ENCODE results near the gene C3orf62.
"Not testable (repeated sequence)": the region's sequence is repeated elsewhere in the genome, so short reads cannot be mapped to it uniquely, and the experiment has no call there.

Gene C3orf62

DNA sequence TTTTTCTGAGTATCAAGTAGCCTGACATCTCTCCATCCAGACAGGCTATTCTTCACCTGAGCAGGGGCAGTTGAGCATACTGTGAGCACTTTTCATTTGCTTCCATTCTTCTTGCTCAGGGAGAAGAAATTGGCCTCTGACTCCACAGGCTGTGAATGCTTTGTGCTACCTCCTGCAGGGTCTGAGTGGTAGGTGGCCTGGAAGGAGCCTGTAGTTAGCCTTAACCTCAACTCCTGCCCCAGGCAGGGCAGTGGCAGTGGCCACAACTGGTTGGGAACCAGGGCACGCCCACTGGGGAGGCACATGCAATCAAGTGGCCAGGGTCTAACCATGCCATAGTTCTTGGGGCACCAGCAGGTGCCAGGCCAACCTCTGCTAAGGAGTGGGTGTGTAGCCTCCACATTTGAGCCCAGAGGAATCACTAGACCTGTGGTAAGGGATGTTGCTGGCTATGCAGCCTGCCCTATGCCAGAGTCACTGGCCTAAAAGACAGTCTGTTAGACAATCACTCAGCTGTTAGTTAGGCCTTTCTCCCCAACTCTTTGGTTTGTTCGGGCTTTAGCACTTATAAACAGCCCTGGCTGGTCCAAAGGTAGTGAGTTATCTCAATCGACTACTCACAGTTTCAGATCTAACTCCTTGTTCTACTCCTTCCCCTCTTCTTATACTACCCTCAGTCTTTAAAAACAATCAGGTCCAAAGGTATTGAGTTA is 7.4 kb downstream of the C3orf62 start:
- no peak for DNase-seq (ENCODE audit: low read depth in 2 of 2)

DNA sequence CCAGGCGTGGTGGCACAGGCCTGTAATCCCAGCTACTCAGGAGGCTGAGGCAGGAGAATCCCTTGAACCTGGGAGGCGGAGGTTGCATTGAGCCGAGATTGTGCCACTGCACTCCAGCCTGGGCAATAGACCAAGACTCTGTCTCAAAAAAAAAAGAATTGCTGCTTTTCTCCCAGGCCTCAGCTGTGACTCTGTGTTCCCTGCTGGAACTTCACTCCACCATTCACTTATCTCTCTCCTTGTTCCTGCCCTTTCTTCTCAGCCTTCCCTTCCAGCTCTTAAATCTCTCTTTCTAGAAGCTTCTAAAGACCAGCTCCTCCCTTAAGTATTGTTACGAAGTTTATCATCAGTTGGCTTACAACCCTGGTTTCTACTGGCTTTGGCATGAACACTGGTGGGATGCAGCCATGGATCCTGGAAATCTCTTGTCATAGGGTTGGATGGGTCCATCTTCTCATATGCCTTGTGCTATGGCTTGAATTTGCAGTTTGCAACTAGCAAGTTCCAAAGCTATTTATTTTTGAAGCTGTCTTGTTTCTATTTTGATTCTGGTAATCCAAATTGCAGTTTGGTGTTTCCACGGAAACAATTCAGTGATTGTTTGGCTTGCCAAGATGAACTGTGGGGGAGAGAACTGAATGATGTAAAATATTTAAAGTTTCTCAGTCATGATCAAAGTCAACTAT is 10.5 kb downstream of the C3orf62 start:
- DNase-seq (ENCODE audit: low read depth in 2 of 2): no peak

- no peak for DNase-seq (ENCODE audit: low read depth in 2 of 2)
These were observed 11.2 kb downstream of the C3orf62 start for GRCh38 chr3:49265661-49266386.

- DNase-seq (ENCODE audit: low read depth in 2 of 2): no peak
These were observed 13.7 kb downstream of the C3orf62 start for GRCh38 chr3:49263159-49263889.

DNA sequence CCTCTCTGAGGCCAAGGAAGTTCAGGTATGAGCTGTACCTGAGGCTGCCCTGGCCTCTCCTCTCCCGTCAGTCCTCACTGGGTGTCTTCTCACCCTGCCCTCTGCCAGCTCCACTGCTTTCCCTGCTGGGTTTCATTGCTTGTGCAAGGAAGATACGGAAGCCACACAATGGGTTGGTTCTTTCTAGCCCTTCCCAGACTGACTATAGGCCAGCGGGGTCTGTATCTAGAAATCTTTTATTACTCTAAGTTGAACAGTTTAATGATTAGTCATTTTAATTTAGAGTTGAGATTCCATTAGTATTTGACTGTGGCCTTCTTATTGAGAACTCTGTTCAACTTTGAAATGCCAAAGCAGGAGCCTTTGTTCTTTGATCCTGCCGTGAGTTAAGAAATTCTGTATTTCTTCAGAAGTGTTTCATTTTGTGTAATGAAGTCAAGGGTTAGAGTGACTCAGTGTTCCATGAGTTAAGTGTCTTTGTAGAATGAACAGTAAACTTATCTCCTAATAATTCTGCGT is 16.2 kb downstream of the C3orf62 start:
- DNase-seq (ENCODE audit: low read depth in 2 of 2): no peak

GRCh38 chr3:49257187-49257586 is 19.8 kb downstream of the C3orf62 start:
- DNase-seq (ENCODE audit: low read depth in 2 of 2): no peak

DNA sequence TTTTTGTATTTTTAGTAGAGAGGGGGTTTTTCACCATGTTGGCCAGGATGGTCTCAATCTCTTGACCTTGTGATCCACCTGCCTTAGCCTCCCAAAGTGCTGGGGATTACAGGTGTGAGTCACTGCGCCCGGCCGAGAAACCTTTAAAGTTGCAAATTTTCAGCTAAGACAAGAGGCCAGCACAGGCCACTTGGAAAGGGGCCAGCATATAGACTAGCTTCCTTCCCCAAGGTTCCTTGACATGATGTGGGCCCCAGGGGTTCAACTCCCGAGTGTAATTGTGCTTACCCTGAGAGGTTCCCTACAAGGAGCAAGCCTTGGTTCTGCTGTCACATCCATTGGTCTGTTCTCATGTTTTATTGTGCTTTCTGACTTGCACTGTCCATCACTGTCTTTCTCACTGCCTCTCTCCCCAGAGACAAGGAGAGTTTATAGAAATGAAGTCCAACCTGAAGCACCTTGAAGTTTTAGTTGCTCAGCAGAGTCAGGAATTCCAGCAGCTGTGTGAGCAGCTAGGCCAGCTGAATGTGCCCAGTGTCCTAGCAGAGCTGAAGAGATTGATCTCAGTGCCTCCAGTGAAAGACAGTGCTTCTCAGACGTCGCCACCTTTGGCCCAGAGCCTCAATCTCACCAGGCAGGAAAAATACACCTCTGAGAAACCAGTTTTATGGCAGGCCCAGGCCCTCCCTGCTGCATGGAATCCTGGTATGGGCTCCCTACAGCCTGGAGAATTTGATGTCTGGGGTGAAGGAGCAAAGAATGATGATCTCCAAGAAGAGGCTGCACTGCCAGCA is 21.1 kb downstream of the C3orf62 start:
- no peak for DNase-seq (ENCODE audit: low read depth in 2 of 2)

DNA sequence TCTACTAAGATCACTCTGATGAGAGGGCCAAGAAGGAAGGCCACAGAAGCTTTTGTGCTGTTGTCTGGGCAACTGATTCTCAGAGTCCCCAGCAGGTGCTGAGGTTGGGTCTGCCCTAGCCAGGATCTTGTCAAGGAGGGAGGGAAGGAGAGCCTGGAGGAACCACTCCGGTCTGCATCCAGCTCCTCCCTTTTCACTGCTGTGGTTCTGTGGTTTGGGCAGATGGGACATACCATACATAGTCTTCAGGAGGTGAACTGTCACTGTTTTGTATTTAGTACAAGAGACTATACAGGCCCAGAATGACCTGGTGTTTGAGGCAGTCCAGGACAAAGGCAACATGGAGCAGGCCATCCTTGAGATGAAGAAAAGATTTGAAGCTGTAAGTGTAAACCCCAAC is 21.9 kb downstream of the C3orf62 start:
- DNase-seq (ENCODE audit: low read depth in 2 of 2): no peak

GRCh38 chr3:49253512-49253911 is 23.5 kb downstream of the C3orf62 start:
- DNase-seq (ENCODE audit: low read depth in 2 of 2): no peak

DNA sequence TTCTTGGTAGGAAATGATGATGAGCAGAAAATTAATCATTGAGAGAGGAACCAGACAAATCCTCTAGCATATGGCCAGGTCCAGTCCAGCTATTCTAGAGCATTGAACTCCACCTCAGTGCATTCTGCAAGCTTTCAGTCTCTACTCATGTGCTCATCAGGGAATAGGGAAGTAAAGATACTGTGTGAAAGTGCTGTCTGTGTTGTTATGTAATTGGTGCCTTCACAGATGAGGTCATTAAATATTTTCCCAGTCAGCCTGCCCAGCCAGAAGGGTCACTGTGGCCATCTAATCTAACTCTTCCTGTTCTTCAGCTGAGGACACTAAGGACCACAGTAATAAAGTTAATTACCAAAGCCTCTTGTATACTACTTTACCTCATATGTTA is 28.2 kb downstream of the C3orf62 start:
- DNase-seq (ENCODE audit: low read depth in 2 of 2): no peak

GRCh38 chr3:49244581-49245205 is 32.3 kb downstream of the C3orf62 start:
- no peak for DNase-seq (ENCODE audit: low read depth in 2 of 2)

- not testable (repeated sequence) for DNase-seq (ENCODE audit: low read depth in 2 of 2)
These were observed 36.9 kb downstream of the C3orf62 start for GRCh38 chr3:49240091-49240490.

DNA sequence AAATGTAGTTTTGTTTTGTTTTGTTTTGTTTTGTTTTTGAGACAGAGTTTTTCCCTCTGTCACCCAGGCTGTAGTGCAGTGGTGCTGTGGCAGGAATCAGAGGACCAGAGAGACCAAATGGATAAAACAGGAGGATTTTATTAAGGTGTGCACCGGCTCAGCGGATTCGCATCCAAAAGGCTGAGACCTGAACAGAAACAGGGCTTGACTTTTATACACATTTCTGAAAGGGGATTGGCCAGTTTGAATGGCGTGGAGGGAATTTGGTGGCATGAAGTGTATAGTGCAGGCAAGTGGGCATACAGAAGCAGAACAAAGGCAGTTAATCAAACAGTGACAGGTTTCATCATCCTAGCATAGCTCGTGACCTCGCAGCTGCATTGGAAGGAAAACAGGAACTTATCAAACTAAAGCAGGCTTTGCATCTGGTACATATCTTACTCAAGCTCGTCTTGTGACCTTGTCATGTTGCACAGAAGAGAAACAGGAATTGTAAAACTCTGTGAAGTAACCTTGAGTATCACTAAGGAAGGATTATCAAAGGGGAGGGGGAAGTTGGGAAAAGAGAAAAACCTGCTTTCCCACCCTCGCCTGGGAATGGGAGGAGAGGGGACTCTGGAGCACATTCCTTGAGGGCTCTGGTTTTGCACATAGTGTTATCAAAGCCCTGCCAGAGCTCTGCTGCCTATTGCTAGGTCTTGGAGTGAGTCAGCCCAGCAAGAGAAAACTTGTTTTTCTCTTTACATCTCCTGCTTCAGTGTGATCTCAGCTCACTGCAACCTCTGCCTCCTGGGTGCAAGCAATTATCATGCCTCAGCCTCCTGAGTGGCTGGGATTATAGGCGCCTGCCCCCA is 38.5 kb downstream of the C3orf62 start:
- DNase-seq (ENCODE audit: low read depth in 2 of 2): no peak

- no peak for DNase-seq (ENCODE audit: low read depth in 2 of 2)
These were observed 39.7 kb downstream of the C3orf62 start for GRCh38 chr3:49237344-49237743.

- DNase-seq (ENCODE audit: low read depth in 2 of 2): no peak
These were observed 40.8 kb downstream of the C3orf62 start for GRCh38 chr3:49236226-49236625.

GRCh38 chr3:49228817-49229216 is 48.2 kb downstream of the C3orf62 start:
- DNase-seq (ENCODE audit: low read depth in 2 of 2): not testable (repeated sequence)

DNA sequence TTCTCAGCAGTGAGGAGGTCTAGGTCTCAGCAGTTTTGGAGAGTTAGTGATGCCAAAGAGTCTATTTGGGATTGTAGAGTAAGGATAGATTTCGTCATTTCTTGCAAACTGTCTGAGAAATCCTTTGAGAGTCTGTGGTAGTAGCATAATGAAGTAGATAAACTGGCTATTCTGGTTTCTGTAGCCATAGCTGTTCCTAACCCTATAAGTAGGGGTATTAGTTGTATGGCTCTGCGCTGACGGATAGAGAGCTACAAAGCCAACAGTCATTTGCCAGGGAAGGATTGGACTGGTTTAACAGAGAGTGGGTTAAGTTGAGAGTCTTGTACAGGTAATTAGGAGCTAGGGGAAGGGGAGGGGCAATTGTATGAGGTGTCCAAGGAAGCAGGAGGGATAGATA is 55.0 kb downstream of the C3orf62 start:
- DNase-seq (ENCODE audit: low read depth in 2 of 2): no peak

DNA sequence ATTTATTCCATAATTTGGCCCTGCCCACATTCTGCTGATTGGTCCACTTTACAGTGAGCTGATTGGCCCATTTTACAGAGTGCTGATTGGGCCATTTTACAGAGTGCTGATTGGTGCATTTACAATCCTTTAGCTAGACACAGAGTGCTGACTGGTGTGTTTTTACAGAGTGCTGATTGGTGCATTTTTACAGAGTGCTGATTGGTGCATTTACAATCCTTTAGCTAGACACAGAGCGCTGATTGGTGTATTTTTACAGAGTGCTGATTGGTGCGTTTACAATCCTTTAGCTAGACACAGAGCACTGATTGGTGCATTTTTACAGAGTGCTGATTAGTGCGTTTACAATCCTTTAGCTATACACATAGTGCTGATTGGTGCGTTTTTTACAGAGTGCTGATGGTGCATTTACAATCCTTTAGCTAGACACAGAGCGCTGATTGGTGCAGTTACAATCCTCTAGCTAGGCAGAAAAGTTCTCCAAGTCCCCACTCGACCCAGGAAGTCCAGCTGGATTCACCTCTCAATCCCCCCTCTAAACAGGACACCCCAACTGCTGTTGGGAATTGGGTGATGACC is 56.0 kb downstream of the C3orf62 start:
- not testable (repeated sequence) for DNase-seq (ENCODE audit: low read depth in 2 of 2)

DNA sequence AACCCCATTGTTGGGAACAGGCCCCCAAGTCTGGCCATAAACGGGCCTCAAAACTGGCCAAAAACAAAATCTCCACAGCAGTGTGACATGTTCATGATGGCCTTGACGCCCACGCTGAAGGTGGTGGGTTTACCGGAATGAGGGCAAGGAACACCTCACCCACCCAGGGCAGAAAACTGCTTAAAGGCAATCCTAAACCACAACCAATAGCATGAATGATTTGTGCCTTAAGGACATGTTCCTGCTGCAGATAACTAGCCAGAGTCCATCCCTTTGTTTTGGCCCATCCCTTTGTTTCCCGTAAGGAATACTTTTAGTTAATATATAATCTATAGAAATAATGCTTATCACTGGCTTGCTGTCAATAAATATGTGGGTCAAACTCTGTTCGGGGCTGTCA is 57.9 kb downstream of the C3orf62 start:
- DNase-seq (ENCODE audit: low read depth in 2 of 2): no peak
